ENCODE measurements around the gene PSME3IP1. TPM values are rescaled to one million over a fixed set of nuclear protein-coding genes. Genes with fewer than 3 reads are reported as not detected.

PSME3IP1 gene
- total and polyA plus RNA-seq, 9 of the 15 experiments (the other 6 are each of a cell fraction or from before 2014, with no cell fraction given), result 63.8 to 187 (median 142) TPM

- TF ChIP-seq ZC3H11A (IDR thresholded peaks at IDR 0.05; ENCODE audit: low read depth, low read length), result no peak
- TF ChIP-seq CTBP1 (IDR thresholded peaks at IDR 0.05; ENCODE audit: borderline replicate concordance), result no peak
- peak; percentile 23 for TF ChIP-seq TAF1 (IDR thresholded peaks at IDR 0.05; ENCODE audit: control insufficient read depth, extremely low read depth, insufficient read depth, low read length, severe bottlenecking)
- TF ChIP-seq BRD9 (IDR thresholded peaks at IDR 0.05; ENCODE audit: low read depth, partially characterized antibody), result no peak
- 0 out of 2 replicates have a peak, but pooled peaks have one; percentile 14 for TF ChIP-seq CREM (IDR thresholded peaks at IDR 0.05; ENCODE audit: low read depth)
Measured at GRCh38 chr16:57186872-57187854, 1.3 kb upstream of the PSME3IP1 start (continued).

- TSS peak; percentile 77 for BruUV-seq (replicated peaks)
- H3K4me3 ChIP-seq, result peak overlapping the region; percentile 94
- H3K27me3 ChIP-seq (ENCODE audit: control insufficient read depth in 2 of 2, insufficient read depth in 2 of 2, low read length in 2 of 2), result no peaks in the 10 kb centered on the region
- H4K20me1 ChIP-seq (replicated peaks; ENCODE audit: control insufficient read depth, insufficient read depth, low read length), result no peaks in the 10 kb centered on the region
- in situ Hi-C loops (cut with MboI), result no loop called here
- H3K9me3 ChIP-seq (replicated peaks; ENCODE audit: control insufficient read depth, insufficient read depth, low read depth, low read length), result no peaks in the 10 kb centered on the region
- peaks cover 94% of the 10 kb centered on the region for H3K79me2 ChIP-seq (ENCODE audit: control insufficient read depth, insufficient read depth, low read length)
- ChIA-PET POLR2A (interaction anchor here (0.6 to 1.2 kb wide), 14 partner anchors 8 to 1273 kb away, joined by 3 to 8 read pairs (median 3); partner anchors contain the start of gene ARL2BP), CTCF (ENCODE audit: low intra/inter-chr PET ratio) (interaction anchor here (0.6 kb wide), 1 partner anchor 25 kb away, joined by 3 read pairs; no protein-coding TSS in a partner anchor)
- H2AFZ ChIP-seq (ENCODE audit: low read depth, low read length), result peak overlapping the region; percentile 83
- DNase-seq (ENCODE audit: extremely low read depth in 1 of 4, low spot score in 3 of 4), result peak in 3 of 4 experiments; percentile 40 to 55 (median 49)
- H3K4me2 ChIP-seq (ENCODE audit: insufficient read depth, low read length), result peak overlapping the region; percentile 84
- peaks cover 6 to 9% of the 10 kb centered on the region in 2 experiments for H3K4me1 ChIP-seq (replicated peaks in 1 of 2; ENCODE audit: control insufficient read depth in 2 of 2, insufficient read depth in 2 of 2, low read length in 2 of 2)
- peak; percentile 41 for ATAC-seq
- no peaks in the 10 kb centered on the region for H3K9me1 ChIP-seq (ENCODE audit: control insufficient read depth, insufficient read depth, low read length)
- H3K27ac ChIP-seq (ENCODE audit: extremely low read depth, low read depth, low read length), result peak overlapping the region; percentile 93
- H3K36me3 ChIP-seq (ENCODE audit: control insufficient read depth, insufficient read depth, low read length), result peaks cover 7% of the 10 kb centered on the region; the same call in 1 of the 3 replicates
- no peak for FAIRE-seq
- intact Hi-C loops (cut with micrococcal nuclease), result no loop called here
- 1% methylated on average over 37 of the region's 37 CpGs for WGBS (ENCODE audit: insufficient coverage, low coverage, missing lambda C conversion rate)
- H3K9ac ChIP-seq (ENCODE audit: insufficient read depth in 1 of 2, low read depth in 2 of 2, low read length in 2 of 2), result peak overlapping the region; percentile 91 to 97
- TF ChIP-seq ZBTB26 (CRISPR knock-in tag; IDR thresholded peaks at IDR 0.05) (0 out of 2 replicates have a peak, but pooled peaks have one; percentile 24), EP400 (IDR thresholded peaks at IDR 0.05) (peak; percentile 84), SIN3B (IDR thresholded peaks at IDR 0.05; ENCODE audit: low read depth) (peak; percentile 60; the same call in 1 of the 2 replicates), MLLT1 (IDR thresholded peaks at IDR 0.05) (peak; percentile 9 to 75; a peak in 2 of 4 replicates), KLF1 (tag; IDR thresholded peaks at IDR 0.05) (peak; percentile 25; the same call in 1 of the 2 replicates), TAF1 (IDR thresholded peaks at IDR 0.05; ENCODE audit: control insufficient read depth, extremely low read depth, insufficient read depth, low read length, severe bottlenecking) (peak; percentile 50), BACH1 (tag; IDR thresholded peaks at IDR 0.05) (no peak), DNMT1 (IDR thresholded peaks at IDR 0.05) (peak; percentile 43; the same call in 1 of the 2 replicates), ESRRA (IDR thresholded peaks at IDR 0.05; ENCODE audit: borderline replicate concordance, low read depth) (peak; percentile 28; the same call in 1 of the 2 replicates), LARP7 (IDR thresholded peaks at IDR 0.05) (peak; percentile 63; the same call in 1 of the 2 replicates), SOX6 (IDR thresholded peaks at IDR 0.05) (no peak), PHF8 (IDR thresholded peaks at IDR 0.05; ENCODE audit: borderline replicate concordance, low read length) (peak; percentile 42; the same call in 1 of the 2 replicates)
Measured at GRCh38 chr16:57185446-57185944, 344 bp downstream of the PSME3IP1 start.

Data from K562 (cell line).